Stimulated activated CD4-positive, alpha-beta T cell treated with anti-CD3 and anti-CD28 coated beads, Interleukin-12 subunit alpha, Interleukin-12 subunit beta, amount 100 ng/mL, for 48 hours (primary cell): Measurements from ENCODE around the gene NCOA1.

Experiments
- DNase-seq, 3 donors: peaks; one replicate each; pipeline ENCODE4 v3.0.0-alpha.2; 2020; ENCODE audit warnings: low read depth in 2 of 3, low spot score in 1 of 3

NCOA1 gene

DNA sequence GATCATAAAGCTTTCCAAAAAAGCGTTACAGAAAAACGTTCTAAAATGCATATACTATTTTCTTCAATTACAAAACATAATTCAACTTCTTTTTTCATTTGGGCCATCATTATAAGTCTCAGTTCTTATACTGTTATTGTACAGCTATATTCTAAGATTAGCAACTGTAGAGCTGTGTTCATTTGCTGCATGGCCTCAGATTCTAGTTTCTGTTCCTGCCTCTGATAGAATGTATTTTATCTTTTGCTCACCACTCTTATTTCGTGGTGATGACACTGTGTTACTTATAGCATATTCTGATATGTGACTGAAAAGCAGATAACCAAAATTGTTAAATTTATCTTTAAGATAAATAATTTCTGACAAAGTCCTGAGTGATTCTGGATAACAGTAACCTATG, 234.9 kb downstream of the NCOA1 start:
- no peak for DNase-seq

DNA sequence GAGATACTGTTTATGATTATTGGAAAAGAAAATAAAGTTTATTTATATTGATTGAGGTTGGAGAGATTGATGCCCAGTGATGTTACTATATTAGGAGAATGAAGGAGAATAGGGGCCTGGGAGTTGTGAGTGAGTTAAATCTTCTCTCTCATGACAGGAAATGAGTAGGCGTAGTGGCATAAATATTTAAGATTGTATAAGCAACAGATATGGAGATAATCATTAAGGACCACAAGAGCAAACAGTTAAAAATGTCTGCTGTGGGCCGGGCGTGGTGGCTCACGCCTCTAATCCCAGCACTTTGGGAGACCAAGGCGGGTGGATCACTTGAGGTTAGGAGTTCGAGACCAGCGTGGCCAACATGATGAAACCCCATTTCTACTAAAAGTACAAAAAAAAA, 239.4 kb downstream of the NCOA1 start:
- no peak for DNase-seq

DNA sequence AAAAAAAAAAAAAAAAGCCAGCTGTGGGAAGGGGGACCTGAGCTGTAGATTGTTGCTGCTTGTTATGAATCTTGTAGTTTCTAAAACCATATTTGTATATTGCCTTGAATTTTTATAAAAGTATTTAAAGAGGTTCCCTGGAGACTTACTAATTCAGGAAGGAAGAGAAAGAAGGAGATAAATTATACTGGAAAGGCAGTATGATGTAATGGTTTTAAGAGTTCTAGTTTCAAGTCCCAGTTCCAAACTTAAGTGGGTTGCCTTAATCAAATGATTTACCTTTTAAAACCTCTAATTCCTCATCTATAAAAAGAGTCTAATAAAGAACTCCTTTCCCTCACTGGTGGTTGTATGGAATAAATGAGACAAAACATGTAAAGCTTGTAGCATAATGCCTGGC, 240.0 kb downstream of the NCOA1 start:
- no peak for DNase-seq

DNA sequence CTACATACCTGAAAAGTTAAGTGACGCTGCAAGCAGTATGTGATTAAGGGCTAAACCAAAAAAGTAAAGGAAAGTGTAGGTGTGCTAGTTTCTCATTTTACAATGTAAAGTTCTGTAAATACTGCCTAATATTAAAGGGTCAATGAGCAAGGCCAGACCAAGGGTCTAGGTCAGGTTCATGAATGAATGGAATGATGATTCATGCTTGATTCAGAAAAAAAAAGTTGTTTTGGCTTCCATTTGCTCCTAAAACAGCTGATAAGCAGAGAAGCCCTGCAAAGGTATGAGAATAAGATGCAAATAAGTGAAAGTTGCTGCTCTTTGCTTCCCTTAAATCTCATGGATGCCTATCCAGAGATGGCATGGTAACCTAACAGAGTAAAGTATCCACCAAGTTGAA, 240.9 kb downstream of the NCOA1 start:
- no peak for DNase-seq

DNA sequence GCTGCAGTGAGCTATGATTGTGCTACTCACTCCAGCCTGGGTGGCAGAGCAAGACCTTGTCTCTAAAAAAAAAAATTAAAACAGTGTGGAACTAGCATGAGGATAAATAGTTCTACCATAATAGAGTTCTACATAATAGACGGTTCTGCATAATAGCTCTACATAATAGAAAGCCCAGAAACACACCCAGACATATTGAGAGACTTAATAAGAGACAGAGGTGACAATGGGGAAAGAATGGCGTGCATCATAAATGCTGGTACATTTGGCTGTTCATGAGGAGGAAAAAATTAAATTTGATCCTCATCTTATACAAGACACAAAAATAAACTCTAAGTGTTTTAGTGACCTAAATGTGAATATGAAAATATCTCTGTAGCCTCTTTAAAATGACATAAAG, 243.7 kb downstream of the NCOA1 start:
- DNase-seq = no peak

DNA sequence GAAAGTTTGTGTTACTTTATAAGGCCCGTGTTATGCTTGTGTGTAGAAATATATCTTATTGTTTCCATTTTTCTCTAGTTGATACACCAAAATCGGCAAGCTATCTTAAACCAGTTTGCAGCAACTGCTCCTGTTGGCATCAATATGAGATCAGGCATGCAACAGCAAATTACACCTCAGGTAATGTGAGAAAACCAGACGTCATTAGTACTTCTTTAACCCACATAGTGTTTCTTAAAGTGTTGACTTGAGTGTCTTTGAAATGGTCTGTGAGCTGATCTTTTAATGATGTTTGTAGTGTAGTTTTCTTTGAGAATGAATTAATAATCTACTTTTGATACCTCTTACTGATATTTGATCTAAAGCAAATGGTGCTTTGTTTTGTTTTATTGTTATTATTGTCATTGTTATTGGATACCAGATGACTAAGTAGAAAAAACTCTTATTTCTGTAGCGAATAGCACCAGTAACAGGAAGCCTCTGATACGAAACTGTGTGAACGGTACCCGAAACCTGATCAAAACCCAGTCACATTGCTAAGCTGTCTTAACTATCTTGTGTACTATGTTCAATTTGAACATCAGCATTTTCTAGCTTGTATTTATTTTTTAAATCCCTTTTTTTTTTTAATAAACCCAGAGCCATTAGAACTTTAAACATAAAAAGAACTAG, 248.4 kb downstream of the NCOA1 start:
- DNase-seq = no peak

DNA sequence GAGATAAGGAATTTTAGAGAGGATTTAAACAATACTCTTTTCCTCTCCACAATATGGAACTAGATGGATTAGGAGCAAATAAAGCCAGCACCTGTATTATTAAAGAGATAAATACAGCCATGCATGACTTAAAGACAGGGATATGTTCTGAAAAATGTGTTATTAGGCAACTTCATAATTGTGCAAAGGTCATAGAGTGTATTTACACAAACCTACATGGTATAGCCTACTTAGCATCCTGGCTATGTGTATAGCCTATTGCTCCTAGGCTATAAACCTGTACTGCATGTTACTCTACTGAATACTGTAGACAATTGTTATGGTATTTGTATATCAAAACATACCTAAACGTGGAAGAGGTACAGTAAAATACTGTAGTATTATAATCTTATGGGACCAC, 249.1 kb downstream of the NCOA1 start:
- DNase-seq = no peak

DNA sequence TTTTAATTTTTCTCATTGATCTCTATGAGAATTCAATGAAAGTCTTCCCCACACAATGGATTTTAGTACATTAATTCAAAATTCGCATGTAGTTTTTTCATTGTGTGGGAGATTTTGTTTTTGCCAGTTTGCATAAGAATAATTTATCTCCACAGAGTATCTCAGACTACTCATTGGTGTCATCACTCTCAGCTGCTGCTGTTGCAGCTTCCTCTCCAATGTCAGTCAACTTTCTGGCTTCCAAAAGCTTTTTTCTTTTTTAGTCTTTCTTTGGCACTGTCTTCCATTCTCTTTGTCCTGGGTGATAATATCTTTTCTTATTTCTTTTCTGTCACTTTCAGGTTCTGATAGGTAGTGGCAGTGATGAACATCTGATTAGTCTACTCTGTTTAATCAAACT, 251.7 kb downstream of the NCOA1 start:
- no peak for DNase-seq

DNA sequence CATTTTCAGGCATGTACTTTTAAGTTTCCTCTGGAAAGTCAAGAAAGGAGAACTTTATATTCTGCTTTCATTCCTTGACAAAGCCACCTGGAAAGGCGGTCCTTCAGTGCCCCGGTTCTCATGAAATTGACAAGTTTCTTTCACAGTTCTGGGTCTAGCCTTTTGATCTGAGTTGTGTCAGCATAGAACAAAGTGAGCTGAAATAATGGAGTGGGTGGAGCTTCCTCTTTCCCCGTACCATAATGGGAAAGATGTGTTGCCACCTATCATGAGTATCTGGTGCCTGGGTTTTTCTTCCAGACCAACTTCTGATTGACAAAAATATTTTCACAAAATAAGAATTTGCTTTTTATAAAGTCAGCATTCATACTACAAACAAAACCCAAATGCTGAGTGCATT, 252.9 kb downstream of the NCOA1 start:
- no peak for DNase-seq

DNA sequence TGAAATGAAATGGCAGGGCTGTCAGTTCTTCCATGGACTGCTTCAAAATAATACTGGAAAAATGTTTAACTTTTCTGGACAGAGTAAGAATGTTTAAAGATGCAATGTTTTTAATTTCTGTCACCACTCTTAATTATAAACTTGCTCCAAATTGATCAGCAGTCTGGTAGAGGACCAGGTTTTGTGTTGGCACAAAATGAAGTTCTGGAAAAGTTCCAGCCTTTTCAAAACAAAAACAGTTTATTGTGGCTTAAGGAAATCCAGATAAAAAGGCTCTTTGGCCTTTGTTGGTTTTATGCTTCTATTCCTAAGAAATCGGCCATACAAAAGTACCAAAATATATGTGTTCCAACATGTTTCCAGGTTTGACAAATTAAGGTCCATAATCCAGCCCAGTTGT, 253.3 kb downstream of the NCOA1 start:
- no peak for DNase-seq

DNA sequence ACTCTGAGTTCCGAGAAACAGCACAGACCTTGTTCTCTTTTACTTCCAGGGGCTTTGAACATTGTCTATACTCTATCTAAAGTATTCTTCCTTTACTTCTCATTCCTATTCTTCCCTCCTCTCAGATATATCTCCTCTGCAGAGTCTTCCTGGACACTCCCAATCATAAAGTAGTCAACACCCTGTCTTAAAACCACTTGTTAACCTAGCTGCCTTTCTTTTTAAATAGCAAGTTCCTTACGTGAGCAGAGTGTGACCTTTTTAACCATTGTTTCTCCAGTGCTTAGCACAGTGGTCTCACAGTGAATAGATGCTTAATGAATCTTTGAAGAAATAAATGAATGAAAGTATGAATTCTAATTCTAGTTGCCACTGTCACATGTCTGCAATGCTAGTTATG, 254.8 kb downstream of the NCOA1 start:
- DNase-seq = no peak

DNA sequence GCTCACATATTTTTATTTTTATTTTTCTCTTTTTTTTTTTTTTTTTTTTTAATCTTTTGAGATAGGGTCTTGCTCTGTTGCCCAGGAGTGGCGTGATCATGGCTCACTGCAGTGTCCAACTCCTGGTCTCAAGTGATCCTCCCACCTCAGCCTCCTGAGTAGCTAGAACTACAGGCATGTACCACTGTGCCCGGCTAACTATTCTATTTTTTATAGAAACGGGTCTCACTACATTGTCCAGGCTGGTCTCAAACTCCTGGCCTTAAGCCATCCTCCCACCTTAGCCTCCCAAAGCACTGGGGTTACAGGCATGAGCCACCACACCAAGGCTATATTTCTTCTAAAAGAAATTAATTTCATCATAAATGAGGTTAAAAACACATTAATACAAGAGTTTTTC, 256.2 kb downstream of the NCOA1 start:
- DNase-seq = no peak

DNA sequence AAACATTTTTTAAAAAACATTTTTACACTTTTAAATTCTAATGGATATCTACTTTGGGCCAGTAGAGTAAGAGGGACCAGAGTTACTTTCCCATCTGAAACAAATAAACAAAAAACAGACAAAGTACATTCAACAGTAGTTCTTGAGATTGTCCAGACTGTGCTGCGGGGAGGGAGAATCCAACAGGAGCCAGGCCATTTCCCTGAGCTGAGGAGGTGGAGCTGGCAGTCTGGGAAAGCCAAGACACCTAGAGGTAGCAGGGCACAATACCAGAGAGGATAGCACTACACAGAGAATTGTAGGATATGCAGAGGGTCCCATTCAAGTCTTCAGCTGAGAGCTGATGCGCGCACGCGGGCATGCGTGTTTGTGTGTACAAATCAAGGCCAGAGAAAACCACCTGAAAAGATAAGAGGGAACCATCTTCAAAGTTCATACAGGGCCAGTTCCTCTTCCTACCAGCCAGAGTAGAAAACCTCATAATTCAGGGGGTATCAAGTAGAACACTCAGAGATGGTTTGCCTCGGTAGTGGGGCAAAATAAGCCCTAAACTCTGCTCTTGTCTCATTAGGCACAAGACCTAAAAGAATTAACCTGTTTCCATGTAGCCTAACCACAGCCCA, 258.1 kb downstream of the NCOA1 start:
- no peak for DNase-seq

DNA sequence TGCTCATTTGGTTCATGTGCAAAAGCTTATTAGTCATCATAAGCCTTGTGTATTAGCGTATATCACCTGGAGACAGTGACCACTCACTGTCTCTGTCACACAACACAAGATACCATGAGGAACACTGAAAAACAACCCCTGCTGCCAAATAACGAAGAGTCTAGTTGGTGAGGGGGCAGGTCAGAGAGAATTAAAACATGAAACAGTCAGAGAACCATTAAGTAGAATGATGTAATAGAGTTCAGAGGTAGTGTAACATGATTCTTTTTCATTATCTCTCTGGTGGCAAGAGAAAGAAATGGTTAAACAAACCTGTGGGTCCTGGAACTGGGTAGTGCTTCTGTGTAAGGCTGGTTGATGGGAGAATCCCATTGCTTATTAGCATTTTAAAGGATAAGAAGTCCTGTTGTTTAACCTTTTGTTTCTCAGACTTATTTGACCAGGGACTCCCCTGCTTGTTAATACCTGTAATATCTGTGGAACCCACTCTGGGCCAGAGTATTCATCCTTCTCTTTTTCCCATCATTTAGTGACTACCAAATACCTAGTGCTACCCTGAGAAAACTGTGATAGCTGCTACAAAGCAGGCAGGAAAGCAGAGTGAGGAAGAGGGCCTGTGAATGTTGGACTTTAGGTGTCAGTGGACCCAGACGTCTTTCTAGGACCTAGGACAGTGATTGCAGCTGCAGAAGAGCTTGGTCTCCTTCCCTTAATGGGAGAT, 264.1 kb downstream of the NCOA1 start:
- no peak for DNase-seq

DNA sequence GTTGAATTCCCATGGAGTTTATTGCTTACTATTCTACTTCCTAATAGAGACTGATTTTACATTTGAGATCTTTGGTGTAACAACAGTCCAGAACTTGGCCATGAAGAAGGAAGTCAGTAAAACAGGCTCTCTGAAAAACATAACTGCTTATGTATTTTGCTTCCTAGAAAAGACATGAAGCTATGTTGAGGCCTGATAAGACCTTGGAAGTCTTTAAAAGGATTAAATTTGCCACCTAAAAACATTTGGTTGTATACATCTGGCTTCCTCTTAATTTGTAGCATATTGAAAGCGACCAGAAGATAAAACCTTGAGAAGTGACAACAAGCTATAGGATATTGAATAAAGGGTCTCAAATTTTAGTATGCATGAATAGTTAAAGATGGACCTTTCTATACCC, 265.7 kb downstream of the NCOA1 start:
- DNase-seq = no peak

DNA sequence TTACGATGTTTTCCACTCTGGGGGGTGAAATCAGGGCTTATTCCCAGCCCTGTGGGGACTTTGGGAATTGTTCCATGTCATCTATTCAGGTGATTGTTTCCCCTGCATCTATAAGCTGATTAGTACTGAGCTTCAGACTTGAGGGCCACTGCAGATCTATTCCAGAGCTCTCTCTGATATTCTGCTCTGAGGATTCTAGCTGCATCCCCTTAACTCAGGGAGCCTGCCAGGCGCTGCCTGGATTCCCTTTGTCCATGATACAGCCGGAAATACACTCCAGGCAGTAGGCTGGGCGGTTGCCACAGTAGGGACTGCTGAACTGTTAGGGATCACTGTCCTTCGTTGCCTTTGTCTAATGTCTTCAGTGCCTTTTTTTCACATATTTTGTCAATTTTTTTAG, 270.8 kb downstream of the NCOA1 start:
- DNase-seq = no peak

DNA sequence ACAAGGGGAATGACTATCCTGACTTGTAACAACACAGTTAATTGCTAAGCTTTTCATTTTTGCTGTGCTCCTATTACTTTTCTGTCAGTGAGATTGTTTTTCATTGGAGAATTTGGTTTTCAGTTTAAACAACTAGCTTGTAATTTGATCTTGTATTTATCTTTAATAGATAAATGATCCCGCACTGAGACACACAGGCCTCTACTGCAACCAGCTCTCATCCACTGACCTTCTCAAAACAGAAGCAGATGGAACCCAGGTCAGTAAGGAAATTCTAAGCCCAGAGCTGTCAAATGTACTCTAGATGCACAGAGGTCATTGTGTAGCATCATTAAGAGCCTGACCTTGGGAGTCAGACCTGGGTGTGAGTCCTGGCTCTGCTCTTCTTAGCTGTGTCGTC, 271.5 kb downstream of the NCOA1 start:
- no peak for DNase-seq

DNA sequence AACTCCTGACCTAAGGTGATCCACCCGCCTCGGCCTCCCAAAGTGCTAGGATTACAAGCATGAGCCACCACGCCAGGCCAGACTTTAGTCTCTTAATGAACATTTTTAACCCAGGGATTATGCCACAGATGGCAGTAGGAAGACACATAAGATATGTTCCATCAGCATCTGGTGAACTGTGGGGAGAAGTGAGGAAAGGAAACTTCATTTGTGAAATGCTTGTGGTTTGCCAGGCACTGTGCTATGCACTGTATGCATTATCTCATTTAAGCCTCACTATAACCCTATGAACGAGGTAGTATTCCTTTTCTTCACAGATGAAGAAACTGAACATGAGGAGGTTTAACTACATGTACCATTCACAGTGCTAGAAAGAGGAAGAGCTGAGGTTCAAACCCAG, 272.8 kb downstream of the NCOA1 start:
- no peak for DNase-seq

DNA sequence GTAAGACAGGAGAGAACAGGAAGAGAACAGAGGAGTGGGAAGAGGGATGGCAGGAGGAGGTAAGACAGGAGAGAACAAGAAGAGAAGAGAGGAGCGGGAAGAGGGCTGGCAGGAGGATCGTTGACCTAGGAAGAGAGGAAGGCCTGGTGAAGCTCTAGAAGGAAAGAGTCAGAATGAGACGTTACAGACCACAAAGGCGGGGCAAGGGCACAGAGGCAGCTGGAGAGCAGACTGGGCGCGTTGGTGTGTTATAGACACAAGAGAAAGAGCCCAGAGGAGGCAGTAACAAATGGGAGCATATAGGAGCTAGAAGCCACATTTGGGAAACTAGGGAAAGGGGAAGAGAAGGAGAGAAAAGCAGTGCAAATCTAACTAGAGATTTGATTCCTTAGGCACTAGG, 275.6 kb downstream of the NCOA1 start:
- DNase-seq = no peak

DNA sequence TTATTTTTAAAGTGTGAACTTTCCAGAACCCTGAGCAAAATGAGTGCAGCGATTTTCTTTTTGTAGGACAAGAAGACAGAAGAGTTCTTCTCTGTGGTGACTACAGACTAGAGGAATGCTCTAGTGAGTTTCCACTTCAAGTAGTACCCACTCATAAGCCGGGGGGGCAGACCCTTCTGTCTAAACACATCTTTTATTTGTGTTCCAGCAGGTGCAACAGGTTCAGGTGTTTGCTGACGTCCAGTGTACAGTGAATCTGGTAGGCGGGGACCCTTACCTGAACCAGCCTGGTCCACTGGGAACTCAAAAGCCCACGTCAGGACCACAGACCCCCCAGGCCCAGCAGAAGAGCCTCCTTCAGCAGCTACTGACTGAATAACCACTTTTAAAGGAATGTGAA, 277.0 kb downstream of the NCOA1 start:
- DNase-seq = no peak

DNA sequence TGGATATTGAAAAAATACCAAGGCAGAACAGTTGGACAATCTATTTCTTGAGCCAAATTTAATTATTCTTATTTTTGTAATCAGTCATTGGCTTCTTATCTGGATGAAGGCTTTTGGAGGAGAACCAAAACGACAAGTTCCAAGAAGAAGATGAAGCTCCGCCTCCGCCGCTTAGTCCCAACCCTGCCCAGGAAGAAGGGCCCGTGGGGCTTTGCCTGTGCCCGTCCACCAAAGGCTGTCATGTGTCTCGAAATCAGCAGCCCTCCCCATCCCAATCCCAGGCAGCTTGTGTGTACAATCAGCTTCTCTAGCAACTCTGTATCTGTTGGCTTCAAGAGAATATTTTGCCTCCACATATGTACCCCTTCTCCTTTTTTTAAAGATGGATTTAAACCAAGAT, 277.5 kb downstream of the NCOA1 start:
- no peak for DNase-seq

DNA sequence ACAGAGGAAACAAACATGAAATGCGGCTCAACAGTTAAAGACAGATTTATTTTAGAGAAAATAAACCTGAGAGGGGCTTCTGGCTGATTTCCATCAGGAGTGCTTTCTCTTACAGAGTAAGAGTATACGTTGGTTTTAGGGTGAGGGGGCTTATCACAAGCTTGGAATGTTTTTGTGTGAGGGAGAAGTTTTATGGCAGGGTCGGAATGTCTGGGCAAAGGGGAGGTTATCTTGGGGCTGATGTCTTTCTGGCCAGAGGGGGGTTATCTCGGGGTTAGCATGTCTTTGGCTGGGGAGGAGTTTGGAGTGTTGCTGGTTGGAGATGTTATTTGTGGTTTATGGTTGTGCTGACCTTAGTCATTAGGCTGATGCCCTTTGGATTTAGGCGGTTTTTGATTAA, 280.0 kb downstream of the NCOA1 start:
- no peak for DNase-seq
